ENCODE measurements around the gene SRC. TPM values are rescaled to one million over a fixed set of nuclear protein-coding genes. Genes with fewer than 3 reads are reported as not detected.
"Not testable (repeated sequence)": the region's sequence is repeated elsewhere in the genome, so short reads cannot be mapped to it uniquely, and the experiment has no call there.

SRC gene
- total and polyA plus RNA-seq, 2 donors (not counting 3 experiments of a cell fraction or from before 2014, with no cell fraction given) = 22.6 to 29.4 TPM

DNA sequence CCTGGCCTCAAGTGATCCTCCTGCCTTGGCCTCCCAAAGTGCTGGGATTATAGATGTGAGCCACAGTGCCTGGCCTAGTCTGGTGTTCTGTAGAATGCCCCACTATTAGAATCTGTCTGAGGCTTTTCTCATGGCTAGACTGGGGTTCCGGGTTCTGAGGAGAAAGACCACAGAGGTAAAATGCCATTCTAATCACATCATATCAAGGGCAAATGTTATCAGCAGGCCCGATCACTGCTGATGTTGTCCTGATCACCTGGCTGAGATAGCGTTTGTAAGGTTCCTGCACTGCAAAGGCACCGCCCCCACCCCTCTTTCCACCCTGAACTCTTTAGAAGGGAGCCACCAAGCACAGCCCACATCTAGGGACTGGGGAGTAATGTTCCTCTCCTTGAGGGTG lies 6.7 kb upstream of the SRC start:
- dilution Hi-C loops (cut with MboI; ENCODE audit: extremely low pct_ligation_motif_present, low sequenced_read_pairs) (no loop called here), intact Hi-C loops (cut with micrococcal nuclease) (no loop called here)
- no peak overlapping the region for H2AFZ ChIP-seq (ENCODE audit: low read depth, low read length)
- no peaks in the 10 kb centered on the region for H3K36me3 ChIP-seq (ENCODE audit: control insufficient read depth in 2 of 2, extremely low read depth in 1 of 2, insufficient read depth in 2 of 2, low read length in 2 of 2)
- no peak for TF ChIP-seq POLR2AphosphoS5 (IDR thresholded peaks at IDR 0.05; ENCODE audit: insufficient read depth, low read depth, low read length)
- TF ChIP-seq, protein P1, sequence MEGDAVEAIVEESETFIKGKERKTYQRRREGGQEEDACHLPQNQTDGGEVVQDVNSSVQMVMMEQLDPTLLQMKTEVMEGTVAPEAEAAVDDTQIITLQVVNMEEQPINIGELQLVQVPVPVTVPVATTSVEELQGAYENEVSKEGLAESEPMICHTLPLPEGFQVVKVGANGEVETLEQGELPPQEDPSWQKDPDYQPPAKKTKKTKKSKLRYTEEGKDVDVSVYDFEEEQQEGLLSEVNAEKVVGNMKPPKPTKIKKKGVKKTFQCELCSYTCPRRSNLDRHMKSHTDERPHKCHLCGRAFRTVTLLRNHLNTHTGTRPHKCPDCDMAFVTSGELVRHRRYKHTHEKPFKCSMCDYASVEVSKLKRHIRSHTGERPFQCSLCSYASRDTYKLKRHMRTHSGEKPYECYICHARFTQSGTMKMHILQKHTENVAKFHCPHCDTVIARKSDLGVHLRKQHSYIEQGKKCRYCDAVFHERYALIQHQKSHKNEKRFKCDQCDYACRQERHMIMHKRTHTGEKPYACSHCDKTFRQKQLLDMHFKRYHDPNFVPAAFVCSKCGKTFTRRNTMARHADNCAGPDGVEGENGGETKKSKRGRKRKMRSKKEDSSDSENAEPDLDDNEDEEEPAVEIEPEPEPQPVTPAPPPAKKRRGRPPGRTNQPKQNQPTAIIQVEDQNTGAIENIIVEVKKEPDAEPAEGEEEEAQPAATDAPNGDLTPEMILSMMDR (IDR thresholded peaks at IDR 0.05; ENCODE audit: extremely low read depth in 1 of 2, insufficient read depth in 1 of 2, low read depth in 1 of 2, low read length in 2 of 2) = no peak
- TF ChIP-seq POLR2A (IDR thresholded peaks at IDR 0.05; ENCODE audit: low read depth, low read length) = no peak
- TF ChIP-seq MAX (IDR thresholded peaks at IDR 0.05; ENCODE audit: insufficient read depth, insufficient read length) = no peak
- no peak for TF ChIP-seq EZH2 (IDR thresholded peaks at IDR 0.05; ENCODE audit: borderline replicate concordance, low read depth, low read length, severe bottlenecking)
- TF ChIP-seq JUN (IDR thresholded peaks at IDR 0.05; ENCODE audit: borderline replicate concordance, insufficient read depth, insufficient read length, low read depth) = no peak
- TF ChIP-seq FOS (IDR thresholded peaks at IDR 0.05; ENCODE audit: borderline replicate concordance, insufficient read depth, low read length) = no peak
- TF ChIP-seq GATA2 (IDR thresholded peaks at IDR 0.05; ENCODE audit: insufficient read depth, insufficient read length, low read depth, low read length) = no peak
- no peak for TF ChIP-seq MYC (IDR thresholded peaks at IDR 0.05; ENCODE audit: low read depth, low read length)
- ChIA-PET POLR2A (no interaction called here), CTCF (no interaction called here)
- no peaks in the 10 kb centered on the region for H4K20me1 ChIP-seq (replicated peaks; ENCODE audit: control insufficient read depth, extremely low read depth, insufficient read depth, low read length)
- no peak overlapping the region for H3K4me2 ChIP-seq (ENCODE audit: insufficient read depth, low read length)
- no peaks in the 10 kb centered on the region for H3K79me2 ChIP-seq (ENCODE audit: control insufficient read depth, insufficient read depth, low read length)
- H3K9me1 ChIP-seq (replicated peaks; ENCODE audit: control insufficient read depth, extremely low read depth, insufficient read depth, low read length) = no peaks in the 10 kb centered on the region
- no peaks in the 10 kb centered on the region for H3K9me3 ChIP-seq (replicated peaks; ENCODE audit: control insufficient read depth, insufficient read depth, low read length)
- FAIRE-seq = no peak
- no peaks in the 10 kb centered on the region for H3K27me3 ChIP-seq (ENCODE audit: control insufficient read depth in 2 of 2, insufficient read depth in 2 of 2, low read length in 2 of 2)
- H3K27ac ChIP-seq (ENCODE audit: insufficient read depth, low read depth, low read length) = no peak overlapping the region
- no TSS peak for BruUV-seq (replicated peaks)
- H3K4me1 ChIP-seq (ENCODE audit: control insufficient read depth, extremely low read depth, insufficient read depth, low read length) = no peaks in the 10 kb centered on the region
- no peak overlapping the region for H3K4me3 ChIP-seq (replicated peaks in 1 of 3; ENCODE audit: insufficient read depth in 1 of 3, low read depth in 1 of 3, low read length in 3 of 3)
- H3K9ac ChIP-seq (replicated peaks; ENCODE audit: extremely low read depth, insufficient read depth, low read length) = no peak overlapping the region
- no peak for DNase-seq (ENCODE audit: low read depth, low spot score)

DNA sequence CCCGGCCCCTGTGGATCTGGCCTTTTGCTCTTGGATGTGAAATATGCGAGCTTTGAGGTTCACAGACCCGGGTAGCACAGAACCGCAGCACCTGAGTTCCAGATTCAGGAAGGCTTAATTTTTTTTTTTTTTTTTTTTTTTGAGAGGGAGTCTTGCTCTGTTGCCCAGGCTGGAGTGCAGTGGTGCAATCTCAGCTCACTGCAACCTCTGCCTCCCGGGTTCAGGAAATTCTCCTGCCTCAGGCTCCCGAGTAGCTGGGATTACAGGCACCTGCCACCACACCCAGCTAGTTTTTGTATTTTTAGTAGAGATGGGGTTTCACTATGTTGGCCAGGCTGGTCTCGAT lies 6.2 kb upstream of the SRC start:
- CTCF ChIA-PET; H3K9me1 ChIP-seq (replicated peaks; ENCODE audit: control insufficient read depth, extremely low read depth, insufficient read depth, low read length); H3K79me2 ChIP-seq (ENCODE audit: control insufficient read depth, insufficient read depth, low read length); POLR2A ChIA-PET; H3K27ac ChIP-seq (ENCODE audit: insufficient read depth, low read depth, low read length); H3K4me2 ChIP-seq (ENCODE audit: insufficient read depth, low read length); H3K9me3 ChIP-seq (replicated peaks; ENCODE audit: control insufficient read depth, insufficient read depth, low read length); intact Hi-C loops (cut with micrococcal nuclease); H3K4me3 ChIP-seq (replicated peaks in 1 of 3; ENCODE audit: insufficient read depth in 1 of 3, low read depth in 1 of 3, low read length in 3 of 3); FAIRE-seq; H4K20me1 ChIP-seq (replicated peaks; ENCODE audit: control insufficient read depth, extremely low read depth, insufficient read depth, low read length); DNase-seq (ENCODE audit: low read depth, low spot score); dilution Hi-C loops (cut with MboI; ENCODE audit: extremely low pct_ligation_motif_present, low sequenced_read_pairs); BruUV-seq (replicated peaks); H3K36me3 ChIP-seq (ENCODE audit: control insufficient read depth in 2 of 2, extremely low read depth in 1 of 2, insufficient read depth in 2 of 2, low read length in 2 of 2); H3K4me1 ChIP-seq (ENCODE audit: control insufficient read depth, extremely low read depth, insufficient read depth, low read length); H2AFZ ChIP-seq (ENCODE audit: low read depth, low read length); H3K27me3 ChIP-seq (ENCODE audit: control insufficient read depth in 2 of 2, insufficient read depth in 2 of 2, low read length in 2 of 2); H3K9ac ChIP-seq (replicated peaks; ENCODE audit: extremely low read depth, insufficient read depth, low read length): not testable (repeated sequence)

All from endothelial cell of umbilical vein (primary cell).